Measurements from ENCODE around the gene TMEM184B. TPM values are rescaled to one million over a fixed set of nuclear protein-coding genes. Genes with fewer than 3 reads are reported as not detected.

TMEM184B gene
- total RNA-seq, 1 donor = 30.0 TPM

GRCh38 chr22:38255697-38256096 is 17.1 kb downstream of the TMEM184B start:
- no peak for TF ChIP-seq CTCF (IDR thresholded peaks at IDR 0.05; ENCODE audit: extremely low read depth, low read depth, low read length)

GRCh38 chr22:38251341-38251692 is 21.5 kb downstream of the TMEM184B start:
- no peak for TF ChIP-seq CTCF (IDR thresholded peaks at IDR 0.05; ENCODE audit: extremely low read depth, low read depth, low read length)
- H3K9me3 ChIP-seq (ENCODE audit: low read depth, low read length) = no peaks in the 10 kb centered on the region
- H3K4me2 ChIP-seq (ENCODE audit: insufficient read depth, low read length) = no peak overlapping the region
- H3K79me2 ChIP-seq (ENCODE audit: insufficient read depth, low read length) = peaks cover 95% of the 10 kb centered on the region
- DNase-seq (ENCODE audit: insufficient read length, low spot score, missing footprints) = peak; percentile 32
- no peaks in the 10 kb centered on the region for H3K27me3 ChIP-seq (ENCODE audit: insufficient read depth, low read length)
- H3K27ac ChIP-seq (ENCODE audit: low read depth, low read length) = no peak overlapping the region
- no peak overlapping the region for H2AFZ ChIP-seq (ENCODE audit: low read length)
- H3K4me3 ChIP-seq (ENCODE audit: insufficient read depth, low read length) = no peak overlapping the region
- peaks cover 18% of the 10 kb centered on the region for H3K36me3 ChIP-seq (ENCODE audit: insufficient read depth, low read length)
- peaks cover 49% of the 10 kb centered on the region for H4K20me1 ChIP-seq (ENCODE audit: insufficient read depth, low read length)
- no peaks in the 10 kb centered on the region for H3K4me1 ChIP-seq (ENCODE audit: insufficient read depth, low read length)

More at GRCh38 chr22:38255697-38256096, 17.1 kb downstream of the TMEM184B start:
- Histone ChIP-seq H3K36me3 (ENCODE audit: insufficient read depth, low read length) (no peaks in the 10 kb centered on the region), H3K4me3 (ENCODE audit: insufficient read depth, low read length) (no peak overlapping the region), H3K4me1 (ENCODE audit: insufficient read depth, low read length) (peaks cover 22% of the 10 kb centered on the region), H2AFZ (ENCODE audit: low read length) (no peak overlapping the region), H3K9me3 (ENCODE audit: low read depth, low read length) (no peaks in the 10 kb centered on the region), H3K4me2 (ENCODE audit: insufficient read depth, low read length) (no peak overlapping the region), H3K27ac (ENCODE audit: low read depth, low read length) (no peak overlapping the region), H4K20me1 (ENCODE audit: insufficient read depth, low read length) (peaks cover 22% of the 10 kb centered on the region), H3K79me2 (ENCODE audit: insufficient read depth, low read length) (peaks cover 94% of the 10 kb centered on the region), H3K27me3 (ENCODE audit: insufficient read depth, low read length) (no peaks in the 10 kb centered on the region)
- DNase-seq (ENCODE audit: insufficient read length, low spot score, missing footprints) = no peak

GRCh38 chr22:38250643-38251340 is 22.0 kb downstream of the TMEM184B start:
- Histone ChIP-seq H3K27me3 (ENCODE audit: insufficient read depth, low read length) (no peaks in the 10 kb centered on the region), H2AFZ (ENCODE audit: low read length) (no peak overlapping the region), H3K36me3 (ENCODE audit: insufficient read depth, low read length) (peaks cover 23% of the 10 kb centered on the region), H4K20me1 (ENCODE audit: insufficient read depth, low read length) (peaks cover 49% of the 10 kb centered on the region), H3K9me3 (ENCODE audit: low read depth, low read length) (no peaks in the 10 kb centered on the region), H3K4me2 (ENCODE audit: insufficient read depth, low read length) (no peak overlapping the region), H3K79me2 (ENCODE audit: insufficient read depth, low read length) (peaks cover 95% of the 10 kb centered on the region), H3K27ac (ENCODE audit: low read depth, low read length) (no peak overlapping the region), H3K4me1 (ENCODE audit: insufficient read depth, low read length) (no peaks in the 10 kb centered on the region), H3K4me3 (ENCODE audit: insufficient read depth, low read length) (no peak overlapping the region)
- no peak for TF ChIP-seq CTCF (IDR thresholded peaks at IDR 0.05; ENCODE audit: extremely low read depth, low read depth, low read length)
- DNase-seq (ENCODE audit: insufficient read length, low spot score, missing footprints) = peak; percentile 9

- no peaks in the 10 kb centered on the region for H3K9me3 ChIP-seq (ENCODE audit: low read depth, low read length)
- H3K4me1 ChIP-seq (ENCODE audit: insufficient read depth, low read length) = no peaks in the 10 kb centered on the region
- TF ChIP-seq CTCF (IDR thresholded peaks at IDR 0.05; ENCODE audit: extremely low read depth, low read depth, low read length) = no peak
- peaks cover 89% of the 10 kb centered on the region for H3K79me2 ChIP-seq (ENCODE audit: insufficient read depth, low read length)
- DNase-seq (ENCODE audit: insufficient read length, low spot score, missing footprints) = peak; percentile 38
- H3K36me3 ChIP-seq (ENCODE audit: insufficient read depth, low read length) = peaks cover 25% of the 10 kb centered on the region
- H3K27me3 ChIP-seq (ENCODE audit: insufficient read depth, low read length) = no peaks in the 10 kb centered on the region
- H4K20me1 ChIP-seq (ENCODE audit: insufficient read depth, low read length) = peaks cover 49% of the 10 kb centered on the region
- H3K4me3 ChIP-seq (ENCODE audit: insufficient read depth, low read length) = no peak overlapping the region
- H2AFZ ChIP-seq (ENCODE audit: low read length) = no peak overlapping the region
- H3K4me2 ChIP-seq (ENCODE audit: insufficient read depth, low read length) = no peak overlapping the region
- no peak overlapping the region for H3K27ac ChIP-seq (ENCODE audit: low read depth, low read length)
Measured at GRCh38 chr22:38249803-38250642, 22.8 kb downstream of the TMEM184B start.
